Smooth muscle cell (in vitro differentiated cells): ENCODE results near the gene ADGRA1. TPM values are rescaled to one million over a fixed set of nuclear protein-coding genes. Genes with fewer than 3 reads are reported as not detected.

Experiments used
- DNase-seq: peaks from one replicate; lab custom pipeline; 2025; ENCODE audit not compliant: unreplicated experiment; lab: John Stamatoyannopoulos, UW
- H2AFZ ChIP-seq: fragments of 200-600 bp; sonication (generic); 2 replicates; pipeline ENCODE4 v1.6.0; 2016; ENCODE audit warnings: antibody characterized with exemption, low read depth, mild to moderate bottlenecking
- H3F3A ChIP-seq: fragments of 200-600 bp; sonication (generic); 2 replicates; pipeline ENCODE4 v1.6.0; 2017; ENCODE audit warnings: antibody characterized with exemption, low read depth
- H3K27ac ChIP-seq: fragments of 200-600 bp; sonication (generic); 2 replicates; pipeline ENCODE4 v1.5.1; 2016; ENCODE audit warnings: low read depth, mild to moderate bottlenecking
- H3K27me3 ChIP-seq: fragments of 200-600 bp; sonication (generic); 2 replicates; pipeline ENCODE4 v1.6.1; 2016; ENCODE audit warnings: low read depth, mild to moderate bottlenecking
- H3K36me3 ChIP-seq: fragments of 200-600 bp; sonication (generic); 2 replicates; pipeline ENCODE4 v1.5.1; 2016; ENCODE audit warnings: low read depth
- H3K4me1 ChIP-seq: fragments of 200-600 bp; sonication (generic); 2 replicates; pipeline ENCODE4 v1.5.1; 2016; ENCODE audit warnings: low read depth
- H3K4me2 ChIP-seq: fragments of 200-600 bp; sonication (generic); 2 replicates; pipeline ENCODE4 v1.6.0; 2016; ENCODE audit warnings: mild to moderate bottlenecking
- H3K4me3 ChIP-seq: fragments of 200-600 bp; sonication (generic); 2 replicates; pipeline ENCODE4 v1.5.1; 2016; ENCODE audit warnings: mild to moderate bottlenecking
- H3K79me2 ChIP-seq: fragments of 200-600 bp; sonication (generic); 2 replicates; pipeline ENCODE4 v1.6.0; 2016; ENCODE audit warnings: low read depth, mild to moderate bottlenecking
- H3K9ac ChIP-seq: fragments of 200-600 bp; sonication (generic); 2 replicates; pipeline ENCODE4 v1.6.0; 2016; ENCODE audit warnings: low read depth
- H3K9me3 ChIP-seq: fragments of 200-600 bp; sonication (generic); replicated peaks from 2 replicates; pipeline ENCODE4 v1.5.1; 2016; ENCODE audit warnings: low read depth
- H4K20me1 ChIP-seq: fragments of 200-600 bp; sonication (generic); 2 replicates; pipeline ENCODE4 v1.6.0; 2016; ENCODE audit warnings: low read depth
- CTCF ChIP-seq: fragments of 200-600 bp; sonication (generic); IDR thresholded peaks from 2 replicates; pipeline ENCODE4 v1.5.1; 2017; ENCODE audit warnings: borderline replicate concordance, mild to moderate bottlenecking, antibody characterized with exemption; ENCODE audit not compliant: insufficient read depth, poor library complexity, severe bottlenecking
- WGBS: methylation state at CpG from one replicate; pipeline ENCODE4 v1.1.7; 2016; ENCODE audit warnings: low lambda C conversion rate; 5-methylcytosine and 5-hydroxymethylcytosine counted together
- polyA plus RNA-seq: library from polyadenylated mRNA; unstranded; fragments of >200 nt; fragmentation: Nextera tagmentation; extraction: Ambion mirVana; gene quantifications from 2 replicates; pipeline ENCODE4 v1.2.1, GENCODE V29; 2016
- total RNA-seq: library from RNA; depleted of rRNA; stranded (reverse); fragments of >200 nt; gene quantifications from 2 replicates; pipeline ENCODE4 v1.2.3, GENCODE V29; 2014

ADGRA1 gene
- total and polyA plus RNA-seq, 2 experiments from 2014 or later, result not detected

DNA sequence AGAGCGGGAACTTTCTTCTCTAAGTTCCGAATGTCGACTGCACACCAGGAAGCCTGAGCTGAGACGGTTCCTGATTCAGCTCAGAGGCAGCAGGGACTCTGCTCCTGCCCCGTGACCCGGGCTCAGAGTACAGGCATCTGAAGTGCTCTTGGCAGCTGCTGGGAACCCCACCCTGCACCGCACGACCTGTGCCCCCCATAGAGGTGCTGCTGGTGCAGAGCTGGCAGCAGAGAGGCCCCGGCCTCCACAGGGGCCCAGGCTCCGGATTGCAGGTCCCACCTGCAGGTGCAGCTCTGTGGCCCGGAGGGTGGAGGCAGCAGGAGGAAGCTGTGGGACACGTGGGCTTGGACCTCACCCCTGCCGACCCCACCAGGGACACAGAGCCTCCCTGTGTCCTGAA is 39.5 kb upstream of the ADGRA1 start:
- Histone ChIP-seq H3K9me3 (no peaks in the 10 kb centered on the region), H3K36me3 (no peaks in the 10 kb centered on the region), H3K4me1 (peaks cover 4% of the 10 kb centered on the region), H3F3A (no peaks in the 10 kb centered on the region), H3K9ac (no peak overlapping the region), H3K79me2 (no peaks in the 10 kb centered on the region), H3K27ac (no peak overlapping the region), H3K4me3 (no peak overlapping the region), H3K4me2 (no peak overlapping the region), H2AFZ (no peak overlapping the region), H3K27me3 (no peaks in the 10 kb centered on the region), H4K20me1 (no peaks in the 10 kb centered on the region)
- WGBS, result 87% methylated on average over 13 of the region's 13 CpGs
- no peak for TF ChIP-seq CTCF
- no peak for DNase-seq

- Histone ChIP-seq H3K9me3 (no peaks in the 10 kb centered on the region), H3K27ac (no peak overlapping the region), H3F3A (no peaks in the 10 kb centered on the region), H3K4me3 (no peak overlapping the region), H3K79me2 (no peaks in the 10 kb centered on the region), H3K9ac (no peak overlapping the region), H3K27me3 (no peaks in the 10 kb centered on the region), H4K20me1 (no peaks in the 10 kb centered on the region), H3K4me2 (no peak overlapping the region), H3K4me1 (peaks cover 4% of the 10 kb centered on the region), H2AFZ (no peak overlapping the region), H3K36me3 (no peaks in the 10 kb centered on the region)
- TF ChIP-seq CTCF, result no peak
- DNase-seq, result no peak
- WGBS, result 96% methylated on average over 10 of the region's 13 CpGs
These were observed 38.8 kb upstream of the ADGRA1 start for GRCh38 chr10:133048926-133049325.

DNA sequence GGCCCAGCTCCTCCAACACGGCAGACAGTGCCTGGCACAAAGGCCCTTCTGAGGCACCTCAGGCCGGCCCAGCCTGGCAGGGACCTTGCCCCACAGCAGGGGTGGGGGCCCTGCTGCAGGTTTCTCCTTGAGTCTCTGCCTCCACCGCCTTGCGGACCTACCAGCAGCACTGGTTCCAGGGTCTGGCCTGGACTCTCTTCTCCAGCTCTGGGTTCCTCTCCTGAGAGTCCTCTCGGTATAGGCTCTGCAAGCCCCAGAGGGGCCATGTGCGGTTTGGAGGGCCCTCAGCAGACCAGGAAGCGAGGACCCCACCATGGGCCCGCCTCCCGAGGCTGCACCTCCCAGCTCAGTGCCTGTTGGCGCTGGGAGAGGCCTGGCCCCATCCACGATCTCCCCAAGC is 38.1 kb upstream of the ADGRA1 start:
- Histone ChIP-seq H3K9ac (no peak overlapping the region), H3K4me1 (peaks cover 4% of the 10 kb centered on the region), H3K9me3 (no peaks in the 10 kb centered on the region), H3K4me3 (no peak overlapping the region), H2AFZ (no peak overlapping the region), H3F3A (no peaks in the 10 kb centered on the region), H3K79me2 (no peaks in the 10 kb centered on the region), H3K27ac (no peak overlapping the region), H3K36me3 (no peaks in the 10 kb centered on the region), H3K4me2 (no peak overlapping the region), H3K27me3 (no peaks in the 10 kb centered on the region), H4K20me1 (no peaks in the 10 kb centered on the region)
- WGBS, result 91% methylated on average over 11 of the region's 11 CpGs
- DNase-seq, result no peak
- no peak for TF ChIP-seq CTCF

DNA sequence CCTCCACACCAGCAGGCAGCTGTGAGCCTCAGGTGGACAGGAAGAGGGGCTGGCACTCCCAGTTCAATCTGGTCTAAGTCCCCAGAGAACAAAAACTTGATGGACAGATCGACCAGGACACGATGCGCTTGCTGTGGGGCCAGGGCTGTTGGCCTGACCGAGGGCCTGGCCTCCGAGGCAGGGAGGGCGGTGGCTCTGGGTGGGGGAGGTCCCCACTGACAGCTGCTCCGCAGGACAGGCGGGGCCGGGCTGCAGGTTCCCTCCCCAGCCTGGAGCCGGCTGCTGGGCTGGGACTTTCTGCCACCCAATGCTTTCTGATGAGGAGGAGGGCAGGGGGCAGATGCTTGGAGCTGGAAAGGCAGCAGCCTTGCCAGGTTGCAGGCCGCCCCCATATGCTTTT is 37.4 kb upstream of the ADGRA1 start:
- Histone ChIP-seq H3K27ac (no peak overlapping the region), H3K27me3 (no peaks in the 10 kb centered on the region), H3F3A (no peaks in the 10 kb centered on the region), H4K20me1 (no peaks in the 10 kb centered on the region), H2AFZ (no peak overlapping the region), H3K36me3 (no peaks in the 10 kb centered on the region), H3K4me3 (no peak overlapping the region), H3K79me2 (no peaks in the 10 kb centered on the region), H3K4me1 (peaks cover 4% of the 10 kb centered on the region), H3K9me3 (no peaks in the 10 kb centered on the region), H3K4me2 (no peak overlapping the region), H3K9ac (no peak overlapping the region)
- WGBS, result 83% methylated on average over 11 of the region's 11 CpGs
- DNase-seq, result no peak
- TF ChIP-seq CTCF, result no peak
